GM19099 (cell line): ENCODE data around the gene PKP4.

Experiments
- POLR2A ChIP-seq: IDR thresholded peaks from 3 replicates; pipeline ENCODE4 v1.6.1; 2011; ENCODE audit warnings: low read depth; ENCODE audit not compliant: insufficient read length; ENCODE audit errors: extremely low read depth

PKP4 gene

DNA sequence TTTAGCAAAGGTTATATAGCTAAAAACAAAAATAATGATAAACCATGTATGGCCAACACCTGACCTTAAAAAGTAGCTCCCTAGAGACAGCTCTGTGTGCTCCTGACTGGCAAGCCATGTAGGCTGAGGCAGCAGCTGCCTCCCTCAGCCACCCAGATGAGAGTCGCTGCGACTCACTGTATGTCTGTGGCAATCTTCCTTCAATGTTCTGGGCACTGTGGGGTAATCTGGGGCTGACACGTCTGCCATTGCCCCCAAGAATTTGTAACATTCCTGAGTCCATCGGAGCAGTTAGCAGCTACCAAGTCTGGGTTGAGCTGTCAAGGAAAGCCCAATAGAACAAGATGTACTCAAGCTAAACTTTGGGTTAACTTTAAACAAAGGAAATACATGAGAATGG, 232.0 kb downstream of the PKP4 start:
- no peak for TF ChIP-seq POLR2A

DNA sequence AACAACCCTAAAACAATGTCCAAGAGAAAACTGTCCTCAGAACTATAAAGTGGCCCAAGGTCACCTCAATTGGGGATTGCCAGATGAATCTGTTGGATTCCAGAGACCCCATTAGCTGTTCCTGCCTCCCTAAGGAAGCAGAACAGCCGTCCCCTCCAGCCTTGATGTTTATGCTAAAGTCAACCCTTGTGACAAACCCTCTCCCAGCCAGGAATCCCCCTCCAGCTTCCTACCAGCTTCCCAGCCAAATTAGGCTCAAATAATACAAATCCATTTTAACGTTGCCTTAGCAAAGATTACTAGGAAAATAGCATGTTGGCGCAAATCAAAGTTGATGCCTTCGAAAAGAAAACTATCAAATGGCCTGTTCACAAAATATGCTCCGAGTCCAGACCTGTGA, 232.6 kb downstream of the PKP4 start:
- TF ChIP-seq POLR2A = no peak

- no peak for TF ChIP-seq POLR2A
These were observed 234.1 kb downstream of the PKP4 start for GRCh38 chr2:158690823-158691222.

DNA sequence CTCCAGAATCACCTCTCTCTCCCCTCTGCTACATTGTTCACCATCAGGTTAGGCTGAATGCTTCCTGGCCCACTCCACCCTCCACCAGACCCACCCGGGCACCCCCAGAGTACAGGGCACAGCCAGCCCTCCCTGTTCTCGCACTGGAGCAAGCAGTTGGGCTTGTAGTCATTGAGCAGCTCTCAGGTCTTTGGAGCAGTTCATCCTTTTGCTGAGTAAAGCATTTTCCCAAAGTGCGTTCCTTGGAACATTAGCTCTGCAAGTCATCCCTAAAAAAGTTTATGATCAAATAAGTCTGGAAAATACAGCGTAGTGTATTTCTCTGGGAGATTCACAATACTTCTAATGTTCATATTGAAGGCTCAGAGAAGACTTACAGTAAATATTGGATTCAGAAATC, 234.9 kb downstream of the PKP4 start:
- no peak for TF ChIP-seq POLR2A

GRCh38 chr2:158692372-158693103, 235.8 kb downstream of the PKP4 start:
- TF ChIP-seq POLR2A = no peak

GRCh38 chr2:158693476-158693875, 236.7 kb downstream of the PKP4 start:
- no peak for TF ChIP-seq POLR2A

- no peak for TF ChIP-seq POLR2A
These were observed 238.6 kb downstream of the PKP4 start for GRCh38 chr2:158695305-158695704.

DNA sequence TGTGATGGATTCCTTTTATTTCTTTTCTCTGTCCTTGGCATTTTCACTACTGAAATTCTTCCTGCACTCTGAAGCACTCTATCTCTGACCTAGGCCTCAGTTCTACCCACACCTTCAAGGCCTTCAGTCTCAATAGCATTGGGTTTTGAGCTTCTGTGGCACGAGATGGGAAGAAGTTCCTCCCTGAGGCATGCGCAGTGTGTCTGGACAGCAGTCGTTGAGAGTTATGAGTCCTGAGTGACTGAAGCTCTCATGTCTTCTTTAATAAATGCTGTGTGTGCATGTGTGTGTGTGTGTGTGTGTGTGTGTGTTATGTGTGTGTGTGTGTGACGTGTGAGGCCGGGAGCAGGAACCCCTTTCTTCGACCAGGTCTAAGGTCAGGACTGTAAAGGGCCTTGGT, 242.6 kb downstream of the PKP4 start:
- no peak for TF ChIP-seq POLR2A

DNA sequence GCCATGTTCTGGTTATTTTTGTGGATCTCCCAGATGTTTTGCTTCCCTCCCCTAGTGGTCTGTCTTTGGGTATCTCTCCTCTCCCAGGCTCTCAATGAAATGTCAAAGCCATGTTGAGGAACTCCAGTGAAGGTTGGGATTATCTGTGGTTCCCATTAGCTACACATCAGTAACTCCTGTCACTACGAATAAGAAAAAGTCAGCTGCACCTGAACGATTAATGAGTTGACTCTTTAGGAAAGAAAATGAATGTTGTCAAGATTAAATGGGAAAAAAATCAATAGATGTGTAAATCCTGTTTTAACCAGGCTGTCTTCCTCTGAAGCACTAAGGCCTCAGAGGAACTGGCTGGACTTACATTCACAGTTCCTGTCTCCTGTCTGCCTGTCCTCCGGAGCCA, 244.3 kb downstream of the PKP4 start:
- no peak for TF ChIP-seq POLR2A

DNA sequence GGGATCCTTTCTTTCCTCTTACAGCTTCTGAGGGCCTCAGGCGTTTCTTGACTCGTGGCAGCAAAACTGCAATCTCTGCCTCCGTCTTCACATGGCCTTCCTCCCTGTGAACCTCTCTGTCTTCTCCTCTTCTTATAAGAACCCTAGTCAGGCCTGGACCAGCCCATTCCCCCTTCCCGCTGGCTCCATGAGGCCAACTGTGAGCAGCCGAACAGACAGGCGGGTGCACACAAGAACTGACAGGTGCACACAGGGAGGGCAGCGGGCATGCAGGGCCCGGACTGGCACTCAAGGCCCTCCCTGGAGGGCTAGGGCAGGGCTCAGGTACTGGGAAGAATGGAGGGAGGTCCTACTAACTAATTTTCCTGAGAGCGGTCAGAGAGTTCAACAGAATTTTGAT, 246.0 kb downstream of the PKP4 start:
- no peak for TF ChIP-seq POLR2A

DNA sequence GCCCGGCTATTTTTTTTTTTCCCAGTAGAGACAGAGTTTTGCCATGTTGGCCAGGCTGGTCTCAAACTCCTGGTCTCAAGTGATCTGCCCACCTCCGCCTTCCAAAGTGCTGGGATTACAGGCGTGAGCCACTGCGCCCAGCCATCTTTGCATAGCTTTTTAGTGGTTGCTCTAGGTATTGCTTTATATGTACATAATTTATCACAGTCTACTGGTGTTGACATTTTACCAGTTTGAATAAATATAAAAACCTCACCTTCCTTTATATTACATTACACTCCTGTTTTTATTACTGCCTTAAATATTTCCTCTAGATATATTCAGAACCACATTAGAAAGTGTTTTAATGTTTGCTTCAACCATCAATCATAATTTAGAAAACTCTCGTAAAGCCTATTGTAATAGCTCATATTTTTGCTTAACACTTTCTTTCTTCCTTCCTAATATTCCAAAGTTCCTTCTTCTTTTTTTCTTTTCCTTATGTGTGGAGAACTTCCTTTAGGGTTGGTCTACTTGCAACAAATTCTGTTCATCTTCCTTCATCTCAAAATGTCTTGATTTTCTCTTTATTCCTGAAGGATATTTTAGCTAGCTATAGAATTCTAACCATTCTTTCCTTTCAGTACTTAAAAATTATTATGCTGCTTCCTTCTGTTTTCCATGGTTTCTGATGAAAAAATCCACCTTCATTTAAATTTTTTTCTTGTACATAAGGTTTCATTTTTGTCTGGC, 256.2 kb downstream of the PKP4 start:
- TF ChIP-seq POLR2A = no peak

- TF ChIP-seq POLR2A = no peak
These were observed 256.9 kb downstream of the PKP4 start for GRCh38 chr2:158713523-158714138.

DNA sequence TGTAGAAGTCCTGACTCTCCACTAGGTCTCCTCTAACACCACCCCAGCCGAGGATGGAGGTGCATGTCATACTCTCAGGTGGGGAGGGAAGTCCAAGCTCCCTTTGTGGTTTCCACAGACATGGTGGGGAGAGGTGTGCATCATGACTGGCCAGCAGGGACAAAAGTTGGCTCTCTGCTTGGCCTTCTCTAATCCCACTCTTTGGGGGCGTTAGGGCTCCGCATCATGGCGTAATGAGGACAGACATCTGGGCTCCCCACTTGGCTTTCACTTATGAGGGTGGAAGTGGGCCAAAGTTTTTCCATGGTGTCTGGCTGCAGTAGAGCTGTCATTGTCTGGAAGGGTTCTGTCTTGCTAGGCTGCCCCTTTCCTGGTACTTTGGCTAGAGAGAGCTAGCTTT, 257.7 kb downstream of the PKP4 start:
- no peak for TF ChIP-seq POLR2A

DNA sequence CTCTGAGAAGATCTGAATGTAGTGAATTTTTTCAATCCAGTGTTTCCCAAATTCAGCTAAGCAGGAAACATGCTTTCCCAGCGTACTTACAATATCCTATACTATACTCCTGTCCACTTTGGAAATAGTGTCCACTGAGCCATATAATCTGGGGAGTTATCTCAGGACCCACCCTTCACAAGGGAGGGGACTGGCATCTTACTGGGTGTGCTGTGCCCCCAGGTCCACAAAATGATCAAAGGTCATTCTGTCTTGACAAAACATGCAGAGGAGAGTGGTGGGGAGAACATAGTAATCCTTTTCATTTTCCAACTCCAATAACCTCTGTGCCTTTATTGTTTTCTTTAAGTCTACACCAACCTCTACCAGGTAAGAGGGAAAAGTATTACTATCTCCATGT, 258.6 kb downstream of the PKP4 start:
- TF ChIP-seq POLR2A = no peak

GRCh38 chr2:158716121-158716791, 259.5 kb downstream of the PKP4 start:
- TF ChIP-seq POLR2A = no peak
